BJ (cell line): ENCODE data around the gene USE1. TPM values are rescaled to one million over a fixed set of nuclear protein-coding genes. Genes with fewer than 3 reads are reported as not detected.

Experiments
- CTCF ChIA-PET: fragments of 350-600 bp; formaldehyde crosslinking; extraction: SDS; loops from one replicate; lab custom pipeline; 2021; ENCODE audit warnings: antibody characterized with exemption, inconsistent platforms; lab: Yijun Ruan, JAX
- POLR2A ChIA-PET: fragments of 300-600 bp; sonication (Branson Sonifier 250); formaldehyde crosslinking; extraction: SDS; loops from one replicate; lab custom pipeline; 2021; ENCODE audit warnings: antibody characterized with exemption; lab: Charles Lee
- DNase-seq: peaks from one replicate; pipeline ENCODE4 v3.0.0-alpha.2; 2011; ENCODE audit warnings: low read depth
- H3K27me3 ChIP-seq: 2 replicates; pipeline ENCODE4 v1.6.0; 2011; ENCODE audit warnings: low read length; ENCODE audit not compliant: control insufficient read depth, insufficient read depth
- H3K36me3 ChIP-seq: 2 replicates; pipeline ENCODE4 v1.5.1; 2011; ENCODE audit warnings: low read length; ENCODE audit not compliant: control insufficient read depth, insufficient read depth
- H3K4me3 ChIP-seq: 2 replicates; pipeline ENCODE4 v1.5.1; 2011; ENCODE audit warnings: low read depth, mild to moderate bottlenecking, control low read depth, low read length
- CTCF ChIP-seq: IDR thresholded peaks from 2 replicates; pipeline ENCODE4 v1.5.1; 2011; ENCODE audit warnings: low read depth, mild to moderate bottlenecking, control low read depth, inconsistent platforms, low read length, moderate library complexity; ENCODE audit not compliant: insufficient read depth
- polyA plus RNA-seq: library from polyadenylated mRNA; depleted of rRNA; stranded (reverse); fragments of >200 nt; gene quantifications from 2 replicates; pipeline ENCODE4 v1.2.3, GENCODE V29; 2011

USE1 gene
- polyA plus RNA-seq, 1 experiment = 29.7 TPM

GRCh38 chr19:17211547-17212446, 3.4 kb upstream of the USE1 start:
- Histone ChIP-seq H3K4me3 (no peak overlapping the region), H3K27me3 (no peaks in the 10 kb centered on the region), H3K36me3 (peaks cover 31% of the 10 kb centered on the region)
- CTCF ChIA-PET = no interaction called here
- no peak for DNase-seq
- TF ChIP-seq CTCF = no peak
- POLR2A ChIA-PET = interaction anchor here (0.6 kb wide), 1 partner anchor 15 kb away, joined by 5 read pairs; no protein-coding TSS in a partner anchor

GRCh38 chr19:17213334-17213733, 1.8 kb upstream of the USE1 start:
- no peak for DNase-seq

GRCh38 chr19:17214508-17215126, 540 bp upstream of the USE1 start:
- POLR2A ChIA-PET = interaction anchor here (0.6 kb wide), 1 partner anchor 15 kb away, joined by 3 read pairs; no protein-coding TSS in a partner anchor
- peaks cover 29% of the 10 kb centered on the region for H3K36me3 ChIP-seq
- no peak for TF ChIP-seq CTCF

More at GRCh38 chr19:17213334-17213733, 1.8 kb upstream of the USE1 start:
- no peak for TF ChIP-seq CTCF
- Histone ChIP-seq H3K27me3 (no peaks in the 10 kb centered on the region), H3K4me3 (no peak overlapping the region), H3K36me3 (peaks cover 34% of the 10 kb centered on the region)
- ChIA-PET POLR2A (no interaction called here), CTCF (no interaction called here)

GRCh38 chr19:17216058-17216670, 1.0 kb downstream of the USE1 start:
- DNase-seq = no peak
- ChIA-PET CTCF (interaction anchor here (0.9 to 1.9 kb wide), 2 partner anchors 66 to 250 kb away, joined by 3 to 8 read pairs; no protein-coding TSS in a partner anchor), POLR2A (no interaction called here)
- Histone ChIP-seq H3K27me3 (no peaks in the 10 kb centered on the region), H3K4me3 (peak overlapping the region; percentile 88), H3K36me3 (peaks cover 19% of the 10 kb centered on the region)
- no peak for TF ChIP-seq CTCF

More at GRCh38 chr19:17214508-17215126, 540 bp upstream of the USE1 start:
- Histone ChIP-seq H3K4me3 (peak overlapping the region; percentile 88), H3K27me3 (no peaks in the 10 kb centered on the region)
- DNase-seq = no peak
- CTCF ChIA-PET = interaction anchor here (1.1 to 1.9 kb wide), 4 partner anchors 9 to 77 kb away, joined by 4 to 9 read pairs (median 7); partner anchors contain the start of gene OCEL1
